NCI-H128 (cell line): ENCODE measurements around the gene CCDC88B.
"Not testable (repeated sequence)": the region's sequence is repeated elsewhere in the genome, so short reads cannot be mapped to it uniquely, and the experiment has no call there.

Experiments
- DNase-seq: peaks from one replicate; lab custom pipeline; 2025; ENCODE audit not compliant: unreplicated experiment; lab: John Stamatoyannopoulos, UW

Gene CCDC88B

GRCh38 chr11:64320556-64320955, 19.4 kb upstream of the CCDC88B start:
- DNase-seq: no peak

GRCh38 chr11:64321026-64321425, 19.0 kb upstream of the CCDC88B start:
- DNase-seq: no peak

GRCh38 chr11:64321533-64321932, 18.5 kb upstream of the CCDC88B start:
- DNase-seq: no peak

- DNase-seq: no peak
Measured at GRCh38 chr11:64322925-64323260, 17.1 kb upstream of the CCDC88B start.

- DNase-seq: no peak
Measured at GRCh38 chr11:64323373-64323772, 16.6 kb upstream of the CCDC88B start.

- DNase-seq: not testable (repeated sequence)
Measured at GRCh38 chr11:64323984-64324383, 16.0 kb upstream of the CCDC88B start.

GRCh38 chr11:64324692-64325469, 15.1 kb upstream of the CCDC88B start:
- no peak for DNase-seq

- DNase-seq: no peak
Measured at GRCh38 chr11:64327375-64327774, 12.6 kb upstream of the CCDC88B start.

GRCh38 chr11:64327993-64328392, 12.0 kb upstream of the CCDC88B start:
- DNase-seq: no peak

GRCh38 chr11:64330888-64331287, 9.1 kb upstream of the CCDC88B start:
- DNase-seq: no peak

- no peak for DNase-seq
Measured at GRCh38 chr11:64331569-64332371, 8.2 kb upstream of the CCDC88B start.

- no peak for DNase-seq
Measured at GRCh38 chr11:64333556-64333955, 6.4 kb upstream of the CCDC88B start.

GRCh38 chr11:64334764-64335735, 5.0 kb upstream of the CCDC88B start:
- peak; percentile 31 for DNase-seq

GRCh38 chr11:64337538-64338249, 2.3 kb upstream of the CCDC88B start:
- DNase-seq: no peak

GRCh38 chr11:64338716-64339115, 1.3 kb upstream of the CCDC88B start:
- no peak for DNase-seq

GRCh38 chr11:64339286-64339685, 718 bp upstream of the CCDC88B start:
- no peak for DNase-seq

GRCh38 chr11:64340671-64341335, 799 bp downstream of the CCDC88B start:
- no peak for DNase-seq

- DNase-seq: no peak
Measured at GRCh38 chr11:64341429-64341828, 1.4 kb downstream of the CCDC88B start.

GRCh38 chr11:64341851-64342791, 2.1 kb downstream of the CCDC88B start:
- peak; percentile 28 for DNase-seq
